HG03457 (cell line): ENCODE data around the gene CZIB.
A peak's percentile ranks its signal among the peaks of the same experiment; 100 is the strongest.

Experiments
- ATAC-seq: cut with Tn5 transposase; IDR thresholded peaks from one replicate; pipeline ENCODE4 v1.9.1; 2021; ENCODE audit warnings: moderate number of reproducible peaks; ENCODE audit not compliant: unreplicated experiment

The CZIB gene

GRCh38 chr1:53220171-53220961 lies at the start of gene CZIB:
Gene CZIB, minus strand, starts transcription at chr1:53220634. Its CDS starts 59 bp downstream, at chr1:53220575.
- ATAC-seq, result peak; percentile 91

DNA sequence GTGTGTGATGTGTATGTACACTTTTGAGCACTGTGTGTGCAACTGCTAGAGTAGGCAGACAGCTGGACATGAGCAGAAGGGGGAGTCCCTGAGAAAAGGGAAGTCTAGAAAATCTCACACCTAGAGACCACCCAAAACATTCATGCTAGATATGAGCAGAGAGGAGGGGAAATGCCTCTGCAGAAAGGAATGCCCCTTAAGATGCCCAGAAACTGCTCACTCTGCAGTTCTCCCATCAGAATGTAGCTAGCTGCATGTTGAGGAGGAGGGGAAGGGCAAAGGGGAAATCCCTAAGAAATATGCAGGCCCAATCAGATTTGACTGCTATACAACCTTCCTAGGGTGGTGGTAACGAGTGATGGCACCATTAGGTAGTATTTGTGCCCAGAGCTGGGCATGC lies 49.7 kb upstream of the CZIB start:
- no peak for ATAC-seq

GRCh38 chr1:53267761-53268160 lies 47.3 kb upstream of the CZIB start:
- ATAC-seq, result no peak

GRCh38 chr1:53266038-53266437 lies 45.6 kb upstream of the CZIB start:
- ATAC-seq, result no peak

GRCh38 chr1:53265581-53265980 lies 45.1 kb upstream of the CZIB start:
- ATAC-seq, result no peak

DNA sequence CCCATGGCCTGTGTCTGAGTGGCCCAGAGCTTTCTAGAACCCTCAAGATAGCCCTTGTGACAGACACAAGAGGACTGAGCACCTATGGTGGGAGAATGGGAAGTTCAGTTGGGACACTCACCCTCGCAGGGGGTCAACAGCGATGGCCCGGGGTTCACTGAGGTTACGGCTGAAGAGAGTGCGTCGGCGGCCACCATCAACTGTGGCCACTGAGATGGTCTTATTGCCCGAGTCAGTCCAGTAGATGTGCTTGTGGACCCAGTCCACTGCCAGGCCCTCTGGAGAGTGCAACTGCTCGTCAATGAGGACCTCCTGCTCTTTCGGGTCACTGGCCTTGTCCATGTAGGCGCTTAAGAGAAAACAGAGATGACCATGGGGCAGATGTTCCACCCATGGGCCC lies 43.6 kb upstream of the CZIB start:
- ATAC-seq, result no peak

DNA sequence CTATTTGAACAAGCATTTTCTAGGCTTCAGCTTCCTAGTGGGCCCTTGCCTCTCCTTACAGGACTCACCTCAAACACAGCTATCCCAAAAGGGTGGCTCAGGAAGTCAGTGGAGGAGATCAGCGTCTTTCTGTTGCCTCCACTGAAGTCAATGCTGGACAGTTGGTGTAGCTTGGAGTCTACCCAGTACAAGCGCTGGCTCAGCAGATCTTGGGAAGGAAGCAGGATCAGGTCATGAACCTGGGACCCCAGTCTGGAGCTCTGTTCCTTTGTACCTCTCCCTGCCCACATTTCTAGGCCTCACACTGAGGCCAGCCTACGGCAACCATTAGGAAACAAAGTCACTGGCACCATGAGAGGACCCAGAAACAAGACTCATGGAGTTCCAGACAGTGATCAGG lies 41.6 kb upstream of the CZIB start:
- ATAC-seq, result no peak

GRCh38 chr1:53260631-53261247 lies 40.3 kb upstream of the CZIB start:
- ATAC-seq, result no peak

- ATAC-seq, result no peak
Measured at GRCh38 chr1:53259932-53260331, 39.5 kb upstream of the CZIB start.

- no peak for ATAC-seq
Measured at GRCh38 chr1:53258216-53258615, 37.8 kb upstream of the CZIB start.

- ATAC-seq, result no peak
Measured at GRCh38 chr1:53257454-53258081, 37.1 kb upstream of the CZIB start.

DNA sequence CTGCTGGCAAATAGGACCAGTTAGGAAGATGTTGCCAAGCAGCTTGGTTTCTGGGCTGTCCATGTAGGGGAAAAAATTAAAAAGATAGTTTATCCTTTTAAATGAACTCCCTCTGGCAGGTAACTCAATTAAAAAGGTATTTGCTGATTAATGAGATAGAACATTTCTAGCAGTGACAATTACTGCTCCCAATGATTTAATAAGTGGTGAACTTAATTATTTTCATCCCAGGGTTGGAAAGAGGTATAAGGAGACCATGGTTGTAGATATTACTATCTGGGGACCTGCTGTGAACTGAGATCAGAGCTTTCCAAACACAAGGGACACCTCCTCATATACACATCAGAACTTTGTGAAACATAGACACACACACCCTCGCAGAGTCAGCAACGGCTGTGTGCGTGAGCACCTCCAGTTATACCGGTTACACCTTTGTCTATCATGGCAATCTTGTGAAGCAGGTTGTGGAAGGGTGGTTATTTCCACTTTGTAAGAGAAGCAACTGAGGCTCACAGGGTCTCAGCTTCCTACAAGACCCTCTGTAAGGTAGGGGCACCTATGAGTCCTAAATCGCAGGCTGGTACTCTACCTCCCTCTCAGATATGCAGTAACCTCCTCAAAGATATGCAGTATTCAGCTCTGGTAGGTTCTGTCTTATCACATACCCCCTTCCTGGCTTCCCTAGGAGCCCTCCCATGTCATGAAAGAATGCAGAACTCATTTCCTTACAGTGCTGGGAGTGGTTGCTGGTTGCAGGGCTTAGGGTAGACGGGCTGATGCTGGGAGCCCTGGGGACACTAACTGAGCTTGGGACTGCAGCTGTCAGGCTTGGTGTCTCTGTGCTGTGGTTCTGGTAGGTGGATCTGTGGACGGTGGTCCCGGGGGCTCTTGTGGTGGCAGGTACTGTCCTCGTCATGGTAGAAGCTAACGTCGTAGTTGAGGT lies 36.3 kb upstream of the CZIB start:
- ATAC-seq, result no peak

DNA sequence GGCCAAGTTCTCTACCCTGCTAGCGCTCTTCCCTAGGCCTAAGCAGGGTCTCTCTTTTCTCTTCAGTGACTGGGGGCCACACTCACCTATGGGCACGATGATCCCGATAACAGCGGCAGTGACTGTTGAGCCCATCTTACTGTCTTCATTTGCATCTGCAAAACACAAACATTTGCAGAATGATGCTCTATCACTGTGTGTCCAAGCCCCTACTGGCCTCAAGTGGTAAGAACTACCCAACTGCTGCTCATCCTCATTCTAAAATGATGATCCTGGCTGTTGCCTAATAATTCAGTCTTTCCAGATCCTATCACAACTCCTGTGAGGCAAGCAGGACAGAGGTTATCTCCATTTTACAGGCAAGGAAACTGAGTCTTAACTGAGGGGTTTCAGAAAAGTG lies 34.6 kb upstream of the CZIB start:
- no peak for ATAC-seq

DNA sequence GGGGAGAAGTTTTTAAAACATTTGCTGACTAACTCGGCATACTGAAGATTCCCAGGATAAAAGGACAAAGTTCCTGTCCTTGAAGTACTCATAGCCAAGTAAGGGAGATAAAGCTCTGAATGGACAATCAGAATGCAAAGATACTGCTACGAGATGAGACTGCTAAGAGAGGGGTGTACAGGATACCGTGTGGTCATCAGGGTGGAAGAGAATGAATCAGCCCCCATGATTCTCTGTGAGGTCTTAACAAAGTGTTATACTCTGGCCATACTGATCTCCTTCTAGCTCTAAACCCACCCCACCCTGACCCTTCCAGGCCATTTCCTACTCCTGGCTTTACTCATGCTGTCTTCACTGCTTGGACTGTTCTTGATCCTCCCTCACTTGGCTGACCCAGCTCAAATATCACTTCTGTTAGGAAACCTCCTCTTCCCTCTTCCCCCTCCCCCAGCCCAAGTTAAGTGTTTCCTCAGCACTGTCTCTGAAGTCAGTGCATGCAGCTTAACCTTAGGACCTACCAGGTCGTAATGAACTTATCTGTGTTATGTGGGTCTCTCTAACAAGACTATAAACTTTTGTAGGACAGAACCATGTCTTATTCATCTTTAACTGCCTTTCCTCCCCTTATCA lies 33.7 kb upstream of the CZIB start:
- no peak for ATAC-seq

- ATAC-seq, result no peak
Measured at GRCh38 chr1:53250325-53250724, 29.9 kb upstream of the CZIB start.

DNA sequence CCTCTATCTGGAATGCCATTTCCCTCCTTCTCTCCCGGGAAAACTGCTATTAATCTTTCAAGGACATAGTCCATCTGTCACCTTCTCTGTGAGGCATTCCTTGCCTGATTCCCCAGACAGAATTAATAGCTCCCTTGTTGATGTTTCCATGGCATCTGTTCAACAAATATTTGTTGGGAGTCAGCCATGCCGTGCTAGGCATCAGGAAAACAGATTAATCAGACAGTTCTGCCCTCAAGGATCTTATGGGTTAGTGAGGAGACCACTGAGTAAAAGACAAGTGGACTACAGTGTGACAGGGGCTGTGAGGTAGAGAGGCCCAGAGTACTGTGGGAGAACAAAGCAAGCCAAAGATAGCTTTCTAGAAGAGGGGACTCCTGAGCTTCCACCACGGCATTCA lies 29.3 kb upstream of the CZIB start:
- no peak for ATAC-seq

DNA sequence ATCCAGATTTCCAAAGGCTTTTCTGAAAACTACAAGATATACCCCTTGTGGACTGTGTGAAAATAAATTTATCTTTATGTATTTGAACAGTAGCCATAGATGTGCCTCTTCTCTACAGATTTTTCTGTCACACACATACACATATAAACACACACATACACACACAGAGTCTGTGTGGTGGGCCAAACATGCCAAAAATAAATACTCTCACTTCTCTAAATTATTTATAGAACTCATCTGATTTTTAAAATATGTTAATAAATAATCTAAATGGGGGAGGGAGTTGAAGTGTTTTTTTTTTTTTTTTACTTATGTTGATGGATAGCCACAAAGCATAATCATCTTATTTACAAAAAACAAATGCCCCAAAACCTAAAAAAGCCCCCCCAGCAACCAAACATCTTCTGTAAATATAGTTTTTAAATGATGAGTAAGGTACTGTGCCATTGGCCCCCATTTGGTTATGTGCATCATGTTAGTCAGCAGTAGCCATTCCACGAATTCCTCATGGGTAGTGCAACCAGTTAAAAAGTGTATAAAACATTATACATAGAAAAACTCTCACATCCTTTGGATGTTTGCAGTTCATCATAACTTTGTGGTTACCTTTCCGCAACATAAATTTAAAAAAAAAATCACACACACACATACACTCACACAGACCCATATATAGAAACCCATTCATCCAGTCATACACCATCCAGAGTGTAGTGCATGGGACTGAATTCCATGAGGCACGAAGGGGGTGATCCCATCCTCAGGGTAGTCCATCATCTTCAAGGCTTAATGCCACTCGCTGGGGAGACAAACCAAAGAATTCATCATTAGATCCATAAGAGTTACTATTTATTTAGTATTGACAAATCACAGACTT lies 26.1 kb upstream of the CZIB start:
- ATAC-seq, result no peak

- no peak for ATAC-seq
Measured at GRCh38 chr1:53244141-53244540, 23.7 kb upstream of the CZIB start.

- no peak for ATAC-seq
Measured at GRCh38 chr1:53242381-53242780, 21.9 kb upstream of the CZIB start.

- no peak for ATAC-seq
Measured at GRCh38 chr1:53241828-53242227, 21.4 kb upstream of the CZIB start.
